DND-41 (cell line): ENCODE data around the gene KIF3B.

Experiments used
- ATAC-seq: fragments of 200-7000 bp; cut with Tn5 transposase; 3 replicates; pipeline ENCODE4 v1.9.1; 2021; ENCODE audit warnings: low read depth; ENCODE audit not compliant: insufficient read depth
- DNase-seq: peaks from one replicate; pipeline ENCODE4 v3.0.0-alpha.2; 2020
- H2AFZ ChIP-seq: 2 replicates; pipeline ENCODE4 v1.6.0; 2012; ENCODE audit warnings: low read depth, low read length
- H3K27ac ChIP-seq: 2 replicates; pipeline ENCODE4 v1.5.1; 2012; ENCODE audit warnings: low read length, inconsistent platforms
- H3K27me3 ChIP-seq: fragments of 200-600 bp; sonication (generic); 2 replicates; pipeline ENCODE4 v1.6.0; 2012; ENCODE audit warnings: low read length, mild to moderate bottlenecking, inconsistent platforms; ENCODE audit not compliant: insufficient read depth, poor library complexity
- H3K36me3 ChIP-seq: 2 replicates; pipeline ENCODE4 v1.5.1; 2012; ENCODE audit warnings: low read length, inconsistent platforms; ENCODE audit not compliant: insufficient read depth
- H3K4me1 ChIP-seq: 2 replicates; pipeline ENCODE4 v1.5.1; 2012; ENCODE audit warnings: mild to moderate bottlenecking, low read length; ENCODE audit not compliant: insufficient read depth
- H3K4me2 ChIP-seq: 2 replicates; pipeline ENCODE4 v1.6.0; 2012; ENCODE audit warnings: mild to moderate bottlenecking, moderate library complexity, low read length, inconsistent platforms; ENCODE audit not compliant: insufficient read depth
- H3K4me3 ChIP-seq, 2 experiments: fragments of 200-600 bp in 1 of 2; shearing (Covaris generic) in 1 of 2; 2 replicates each; pipeline ENCODE4 v1.5.1; 2012 to 2016; ENCODE audit warnings: inconsistent platforms in 2 of 2, low read length in 2 of 2, mild to moderate bottlenecking in 2 of 2, low read depth in 1 of 2, moderate library complexity in 1 of 2
- H3K79me2 ChIP-seq: 2 replicates; pipeline ENCODE4 v1.6.0; 2012; ENCODE audit warnings: low read length, inconsistent platforms; ENCODE audit not compliant: insufficient read depth
- H3K9ac ChIP-seq: 2 replicates; pipeline ENCODE4 v1.6.0; 2012; ENCODE audit warnings: low read depth, mild to moderate bottlenecking, inconsistent platforms, low read length, moderate library complexity
- H3K9me3 ChIP-seq: 2 replicates; pipeline ENCODE4 v1.5.1; 2012; ENCODE audit warnings: low read length, moderate library complexity, mild to moderate bottlenecking, inconsistent platforms; ENCODE audit not compliant: insufficient read depth, severe bottlenecking
- H4K20me1 ChIP-seq: 2 replicates; pipeline ENCODE4 v1.6.0; 2012; ENCODE audit warnings: low read length; ENCODE audit not compliant: insufficient read depth
- CTCF ChIP-seq: IDR thresholded peaks from 2 replicates; pipeline ENCODE4 v1.5.1; 2012; ENCODE audit warnings: borderline replicate concordance, low read length, moderate library complexity, mild to moderate bottlenecking; ENCODE audit not compliant: poor library complexity, severe bottlenecking; ENCODE audit errors: extremely low read depth
- EZH2 ChIP-seq: IDR thresholded peaks from 3 replicates; pipeline ENCODE4 v1.6.1; 2012; ENCODE audit warnings: borderline replicate concordance, low read depth, mild to moderate bottlenecking, moderate library complexity, low read length, inconsistent platforms; ENCODE audit not compliant: severe bottlenecking

Gene KIF3B

GRCh38 chr20:32278199-32278643 is 770 bp downstream of the KIF3B start:
- ATAC-seq (no peak), DNase-seq (no peak)
- H3K27me3 ChIP-seq = no peaks in the 10 kb centered on the region
- peaks cover 29% of the 10 kb centered on the region for H3K79me2 ChIP-seq
- peak overlapping the region; percentile 59 to 82 for H3K4me3 ChIP-seq
- H3K9me3 ChIP-seq = no peaks in the 10 kb centered on the region
- TF ChIP-seq CTCF (no peak), EZH2 (no peak)
- H3K27ac ChIP-seq = peak overlapping the region; percentile 61
- H3K4me1 ChIP-seq = peaks cover 21% of the 10 kb centered on the region
- peak overlapping the region; percentile 83 for H2AFZ ChIP-seq
- peak overlapping the region; percentile 71 for H3K9ac ChIP-seq
- no peaks in the 10 kb centered on the region for H4K20me1 ChIP-seq
- H3K4me2 ChIP-seq = peak overlapping the region; percentile 86
- 0 out of 2 replicates have a peak, but pooled peaks cover 3% of the 10 kb centered on the region for H3K36me3 ChIP-seq

- Histone ChIP-seq H3K9me3 (no peaks in the 10 kb centered on the region), H3K79me2 (peaks cover 34% of the 10 kb centered on the region), H3K36me3 (peaks cover 7% of the 10 kb centered on the region; the same call in 1 of the 2 replicates), H3K9ac (no peak overlapping the region), H3K27me3 (no peaks in the 10 kb centered on the region), H3K4me2 (no peak overlapping the region), H2AFZ (no peak overlapping the region), H4K20me1 (no peaks in the 10 kb centered on the region), H3K4me3 (no peak overlapping the region), H3K27ac (no peak overlapping the region), H3K4me1 (peaks cover 21% of the 10 kb centered on the region)
- TF ChIP-seq EZH2 = no peak
- no peak for TF ChIP-seq CTCF
- DNase-seq (no peak), ATAC-seq (no peak)
Observed at GRCh38 chr20:32281711-32282110, 4.3 kb downstream of the KIF3B start.

- no peak for DNase-seq
Observed at GRCh38 chr20:32282461-32282860, 5.0 kb downstream of the KIF3B start.

More at GRCh38 chr20:32282461-32282860, 5.0 kb downstream of the KIF3B start:
- Histone ChIP-seq H3K27ac (peak overlapping the region; percentile 17; the same call in 1 of the 2 replicates), H3K4me3 (no peak overlapping the region), H2AFZ (no peak overlapping the region), H3K27me3 (no peaks in the 10 kb centered on the region), H3K4me2 (no peak overlapping the region), H3K36me3 (peaks cover 7% of the 10 kb centered on the region; the same call in 1 of the 2 replicates), H3K9me3 (no peaks in the 10 kb centered on the region), H3K4me1 (peaks cover 15% of the 10 kb centered on the region), H3K9ac (no peak overlapping the region), H4K20me1 (no peaks in the 10 kb centered on the region), H3K79me2 (peaks cover 36% of the 10 kb centered on the region)
- ATAC-seq = no peak
- TF ChIP-seq EZH2 (no peak), CTCF (no peak)
